K562 (cell line): ENCODE results near the gene OPN1LW. TPM values are rescaled to one million over a fixed set of nuclear protein-coding genes. Genes with fewer than 3 reads are reported as not detected.

Source experiments
- GTF2A2 ChIP-seq: IDR thresholded peaks from 2 replicates; pipeline ENCODE4 v1.6.1; 2016; ENCODE audit warnings: mild to moderate bottlenecking, missing genetic modification characterization, missing compliant biosample characterization
- HCFC1 ChIP-seq: IDR thresholded peaks from 2 replicates; pipeline ENCODE4 v1.6.1; 2012; ENCODE audit warnings: low read depth, low read length, improper control_type of control experiment
- HMG20A ChIP-seq: fragments of 450-650 bp; formaldehyde crosslinking; conservative IDR thresholded peaks from 2 replicates; pipeline ENCODE4 v1.4.0; 2020; ENCODE audit warnings: mild to moderate bottlenecking, mixed read lengths
- JUN ChIP-seq, 2 experiments: sonication (generic) in 1 of 2; formaldehyde crosslinking in 1 of 2; IDR thresholded peaks; 2 replicates each; pipeline versions ENCODE4 v1.6.1 to v1.8.0; 2012 to 2022; ENCODE audit warnings: borderline replicate concordance in 2 of 2, mild to moderate bottlenecking in 2 of 2, improper control_type of control experiment in 1 of 2, low read depth in 1 of 2, low read length in 1 of 2, missing genetic modification reagents in 1 of 2
- MEIS2 ChIP-seq: fragments of 450-650 bp; IDR thresholded peaks from 2 replicates; pipeline ENCODE4 v1.6.1; 2014; ENCODE audit warnings: mild to moderate bottlenecking; ENCODE audit not compliant: partially characterized antibody
- MTA2 ChIP-seq: fragments of 450-650 bp; IDR thresholded peaks from 2 replicates; pipeline ENCODE4 v1.6.1; 2016; ENCODE audit warnings: low read depth
- NR2C1 ChIP-seq, 2 experiments: fragments of 450-650 bp; IDR thresholded peaks; 2 replicates each; pipeline ENCODE4 v1.6.1; 2017; ENCODE audit warnings: mild to moderate bottlenecking in 2 of 2, antibody characterized with exemption in 1 of 2, inconsistent platforms in 1 of 2, missing compliant biosample characterization in 1 of 2, missing genetic modification characterization in 1 of 2
- PCBP2 ChIP-seq: fragments of 200-400 bp; formaldehyde crosslinking; IDR thresholded peaks from 2 replicates; pipeline ENCODE4 v1.6.1; 2018; ENCODE audit warnings: low read length, low read depth, mild to moderate bottlenecking, moderate library complexity; ENCODE audit not compliant: poor library complexity, severe bottlenecking
- PHB2 ChIP-seq: fragments of 450-650 bp; IDR thresholded peaks from 2 replicates; pipeline ENCODE4 v1.6.1; 2017; ENCODE audit warnings: low read depth
- RAD51 ChIP-seq: fragments of 450-650 bp; IDR thresholded peaks from 2 replicates; pipeline ENCODE4 v1.7.1; 2016; ENCODE audit warnings: low read depth, mild to moderate bottlenecking, borderline replicate concordance
- RNF2 ChIP-seq: sonication (generic); IDR thresholded peaks from 2 replicates; pipeline ENCODE4 v1.6.1; 2016
- SETDB1 ChIP-seq: IDR thresholded peaks from one replicate; pipeline ENCODE4 v1.6.1; 2012; ENCODE audit warnings: low read length, control low read depth, inconsistent platforms
- SFPQ ChIP-seq: fragments of 200-400 bp; formaldehyde crosslinking; IDR thresholded peaks from 2 replicates; pipeline ENCODE4 v1.6.1; 2017; ENCODE audit warnings: mild to moderate bottlenecking, low read depth, low read length, moderate library complexity
- ZKSCAN3 ChIP-seq: fragments of 250-450 bp; sonication (Bioruptor Pico); IDR thresholded peaks from 2 replicates; pipeline ENCODE4 v1.4.0; 2020
- ZNF24 ChIP-seq: fragments of 450-650 bp; IDR thresholded peaks from 2 replicates; pipeline ENCODE4 v1.6.1; 2016
- ZNF766 ChIP-seq: fragments of 200-800 bp; sonication (Bioruptor generic); conservative IDR thresholded peaks from 2 replicates; pipeline ENCODE4 v1.6.1; 2016; ENCODE audit warnings: missing genetic modification characterization, missing compliant biosample characterization
- polyA plus RNA-seq, 8 experiments: library from polyadenylated mRNA; depleted of rRNA in 4 of 8; stranded (reverse) in 5 of 8; unstranded in 3 of 8; fragments of >200 nt; fragmentation: Nextera tagmentation in 2 of 8; fragmentation: Illumina TruSeq in 1 of 8; extraction: Ambion mirVana in 2 of 8; extraction: Trizol in 1 of 8; gene quantifications; 2 replicates each; pipeline versions ENCODE4 v1.2.1 to v1.2.3, GENCODE V29; 2011 to 2014; ENCODE audit warnings: inconsistent platforms in 1 of 8, missing spikeins in 1 of 8
- total RNA-seq, 7 experiments: library from RNA; depleted of rRNA in 6 of 7; stranded (reverse); fragments of >200 nt in 6 of 7; fragmentation: Illumina TruSeq in 2 of 7; extraction: Trizol in 2 of 7; gene quantifications; 2 replicates each; pipeline versions ENCODE4 v1.2.1 to v1.2.3, GENCODE V29; 2011 to 2021; ENCODE audit warnings: low replicate concordance in 1 of 7
- TF ChIP-seq, protein P1 (sequence below): fragments of 450-650 bp; IDR thresholded peaks from 2 replicates; pipeline ENCODE4 v1.6.1; 2017; ENCODE audit warnings: antibody characterized with exemption, mild to moderate bottlenecking
- TF ChIP-seq, protein P2 (sequence below): sonication (generic); formaldehyde crosslinking; IDR thresholded peaks from 2 replicates; pipeline ENCODE4 v1.8.0; 2022; ENCODE audit warnings: missing genetic modification reagents, mild to moderate bottlenecking, borderline replicate concordance

Gene OPN1LW
- total and polyA plus RNA-seq, 9 of the 15 experiments (the other 6 are each of a cell fraction or from before 2014, with no cell fraction given), result 0.04 TPM; not detected in 8

DNA sequence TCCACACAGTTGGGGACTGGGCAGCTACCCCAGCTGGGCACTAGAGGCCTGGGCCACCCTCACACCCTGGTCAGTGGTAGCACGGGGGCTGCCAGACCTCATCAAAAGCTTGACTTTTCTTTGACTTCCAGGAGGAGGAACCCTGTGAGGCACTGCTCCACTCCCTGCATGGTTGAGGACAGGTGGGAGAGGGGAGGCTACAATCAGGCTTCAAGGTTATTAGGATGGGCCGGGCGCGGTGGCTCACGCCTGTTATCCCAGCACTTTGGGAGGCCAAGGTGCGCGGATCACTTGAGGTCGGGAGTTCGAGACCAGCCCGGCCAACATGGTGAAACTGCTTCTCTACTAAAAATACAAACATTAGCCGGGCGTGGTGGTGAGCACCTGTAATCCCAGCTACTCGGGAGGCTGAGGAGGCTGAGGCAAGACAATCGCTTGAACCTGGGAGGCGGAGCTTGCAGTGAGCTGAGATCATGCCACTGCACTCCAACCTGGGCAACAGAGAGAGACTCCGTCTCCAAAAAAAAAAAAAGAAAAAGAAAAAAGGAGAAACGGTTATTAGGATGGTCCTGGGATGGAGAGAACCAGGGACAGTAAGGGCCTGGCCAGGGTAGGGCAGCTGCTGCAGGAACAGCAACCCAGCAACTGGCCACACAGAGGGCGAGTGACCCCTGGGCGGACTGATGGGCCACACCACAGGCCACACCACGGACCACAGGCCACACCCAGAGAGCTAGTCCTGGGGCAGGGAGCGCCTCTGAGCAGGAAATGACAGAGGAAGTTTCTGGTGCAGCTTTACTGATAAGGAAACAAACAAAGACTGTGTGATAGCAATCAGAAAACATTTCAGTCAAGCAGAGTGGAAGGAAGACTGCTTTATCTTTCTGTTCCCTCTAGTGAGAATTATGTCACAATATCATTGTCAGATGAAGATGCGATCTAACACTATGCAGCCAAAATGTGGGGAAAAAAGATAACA, 20.5 kb upstream of the OPN1LW start (continued):
- TF ChIP-seq SFPQ (no peak), HMG20A (CRISPR knock-in tag) (no peak), MTA2 (peak; percentile 86), RNF2 (peak; percentile 70), HCFC1 (no peak), ZKSCAN3 (CRISPR knock-in tag) (no peak), ZNF24 (peak; percentile 23; the same call in 1 of the 2 replicates), JUN (IDR thresholded peaks at IDR 0.05; ENCODE audit: borderline replicate concordance, low read depth, low read length) (0 out of 2 replicates have a peak, but pooled peaks have one; percentile 7), JUN (CRISPR knock-in tag; IDR thresholded peaks at IDR 0.05; ENCODE audit: borderline replicate concordance) (no peak), ZNF766 (CRISPR knock-in tag) (peak; percentile 71), NR2C1 (IDR thresholded peaks at IDR 0.05) (peak; percentile 11; the same call in 1 of the 2 replicates), NR2C1 (tag; IDR thresholded peaks at IDR 0.05) (0 out of 2 replicates have a peak, but pooled peaks have one; percentile 15), SETDB1 (no peak), RAD51 (peak; percentile 44; the same call in 1 of the 2 replicates), GTF2A2 (no peak), MEIS2 (peak; percentile 87), PHB2 (peak; percentile 53; the same call in 1 of the 2 replicates), PCBP2 (no peak)
- TF ChIP-seq, protein P1, sequence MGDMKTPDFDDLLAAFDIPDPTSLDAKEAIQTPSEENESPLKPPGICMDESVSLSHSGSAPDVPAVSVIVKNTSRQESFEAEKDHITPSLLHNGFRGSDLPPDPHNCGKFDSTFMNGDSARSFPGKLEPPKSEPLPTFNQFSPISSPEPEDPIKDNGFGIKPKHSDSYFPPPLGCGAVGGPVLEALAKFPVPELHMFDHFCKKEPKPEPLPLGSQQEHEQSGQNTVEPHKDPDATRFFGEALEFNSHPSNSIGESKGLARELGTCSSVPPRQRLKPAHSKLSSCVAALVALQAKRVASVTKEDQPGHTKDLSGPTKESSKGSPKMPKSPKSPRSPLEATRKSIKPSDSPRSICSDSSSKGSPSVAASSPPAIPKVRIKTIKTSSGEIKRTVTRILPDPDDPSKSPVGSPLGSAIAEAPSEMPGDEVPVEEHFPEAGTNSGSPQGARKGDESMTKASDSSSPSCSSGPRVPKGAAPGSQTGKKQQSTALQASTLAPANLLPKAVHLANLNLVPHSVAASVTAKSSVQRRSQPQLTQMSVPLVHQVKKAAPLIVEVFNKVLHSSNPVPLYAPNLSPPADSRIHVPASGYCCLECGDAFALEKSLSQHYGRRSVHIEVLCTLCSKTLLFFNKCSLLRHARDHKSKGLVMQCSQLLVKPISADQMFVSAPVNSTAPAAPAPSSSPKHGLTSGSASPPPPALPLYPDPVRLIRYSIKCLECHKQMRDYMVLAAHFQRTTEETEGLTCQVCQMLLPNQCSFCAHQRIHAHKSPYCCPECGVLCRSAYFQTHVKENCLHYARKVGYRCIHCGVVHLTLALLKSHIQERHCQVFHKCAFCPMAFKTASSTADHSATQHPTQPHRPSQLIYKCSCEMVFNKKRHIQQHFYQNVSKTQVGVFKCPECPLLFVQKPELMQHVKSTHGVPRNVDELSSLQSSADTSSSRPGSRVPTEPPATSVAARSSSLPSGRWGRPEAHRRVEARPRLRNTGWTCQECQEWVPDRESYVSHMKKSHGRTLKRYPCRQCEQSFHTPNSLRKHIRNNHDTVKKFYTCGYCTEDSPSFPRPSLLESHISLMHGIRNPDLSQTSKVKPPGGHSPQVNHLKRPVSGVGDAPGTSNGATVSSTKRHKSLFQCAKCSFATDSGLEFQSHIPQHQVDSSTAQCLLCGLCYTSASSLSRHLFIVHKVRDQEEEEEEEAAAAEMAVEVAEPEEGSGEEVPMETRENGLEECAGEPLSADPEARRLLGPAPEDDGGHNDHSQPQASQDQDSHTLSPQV, result peak; percentile 41; the same call in 1 of the 2 replicates
- TF ChIP-seq, protein P2, sequence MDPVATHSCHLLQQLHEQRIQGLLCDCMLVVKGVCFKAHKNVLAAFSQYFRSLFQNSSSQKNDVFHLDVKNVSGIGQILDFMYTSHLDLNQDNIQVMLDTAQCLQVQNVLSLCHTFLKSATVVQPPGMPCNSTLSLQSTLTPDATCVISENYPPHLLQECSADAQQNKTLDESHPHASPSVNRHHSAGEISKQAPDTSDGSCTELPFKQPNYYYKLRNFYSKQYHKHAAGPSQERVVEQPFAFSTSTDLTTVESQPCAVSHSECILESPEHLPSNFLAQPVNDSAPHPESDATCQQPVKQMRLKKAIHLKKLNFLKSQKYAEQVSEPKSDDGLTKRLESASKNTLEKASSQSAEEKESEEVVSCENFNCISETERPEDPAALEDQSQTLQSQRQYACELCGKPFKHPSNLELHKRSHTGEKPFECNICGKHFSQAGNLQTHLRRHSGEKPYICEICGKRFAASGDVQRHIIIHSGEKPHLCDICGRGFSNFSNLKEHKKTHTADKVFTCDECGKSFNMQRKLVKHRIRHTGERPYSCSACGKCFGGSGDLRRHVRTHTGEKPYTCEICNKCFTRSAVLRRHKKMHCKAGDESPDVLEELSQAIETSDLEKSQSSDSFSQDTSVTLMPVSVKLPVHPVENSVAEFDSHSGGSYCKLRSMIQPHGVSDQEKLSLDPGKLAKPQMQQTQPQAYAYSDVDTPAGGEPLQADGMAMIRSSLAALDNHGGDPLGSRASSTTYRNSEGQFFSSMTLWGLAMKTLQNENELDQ (CRISPR knock-in tag), result no peak
